ENCODE data around the gene TMC7. TPM values are rescaled to one million over a fixed set of nuclear protein-coding genes. Genes with fewer than 3 reads are reported as not detected.
A peak's percentile ranks its signal among the peaks of the same experiment; 100 is the strongest.
"Not testable (repeated sequence)": the region's sequence is repeated elsewhere in the genome, so short reads cannot be mapped to it uniquely, and the experiment has no call there.

Gene TMC7
- total RNA-seq, 1 donor from 2014 or later, result 5.0 TPM

DNA sequence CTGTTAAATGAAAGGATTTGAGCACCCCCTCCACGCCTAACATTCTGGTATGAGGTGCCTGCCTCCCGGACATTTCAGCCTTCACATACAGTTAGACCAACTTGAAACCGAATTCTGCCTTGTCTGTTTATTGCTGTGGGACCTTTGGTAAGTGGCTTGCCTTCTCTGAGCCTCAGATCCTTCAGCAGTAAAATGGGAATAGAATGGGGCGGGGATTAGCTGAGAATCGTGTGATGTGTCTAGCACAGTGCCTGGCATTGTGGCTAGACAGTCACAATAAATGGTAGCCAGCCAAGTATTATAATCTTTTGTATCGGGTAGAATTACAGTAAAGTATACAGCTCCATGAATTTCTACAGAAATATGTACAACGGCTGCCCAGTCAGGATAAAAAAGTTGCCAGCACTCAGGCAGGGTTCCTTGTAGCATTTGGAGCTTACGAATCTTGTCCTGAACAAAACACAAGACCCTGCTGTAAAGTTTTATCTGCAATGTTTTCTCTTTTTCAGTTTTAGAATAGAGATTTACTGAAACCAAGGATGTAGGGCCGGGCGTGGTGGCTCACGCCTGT, 786 bp downstream of the TMC7 start:
- Histone ChIP-seq H3K4me1 (peaks cover 6% of the 10 kb centered on the region), H3K27ac (peak overlapping the region; percentile 61), H3K36me3 (no peaks in the 10 kb centered on the region), H3K4me3 (peak overlapping the region; percentile 59), H3K27me3 (no peaks in the 10 kb centered on the region), H3K9me3 (no peaks in the 10 kb centered on the region)
- intact Hi-C loops (cut with DNase I), result no loop called here
- ATAC-seq, result no peak
- no peak for TF ChIP-seq CTCF (IDR thresholded peaks at IDR 0.05)
- DNase-seq, result no peak

DNA sequence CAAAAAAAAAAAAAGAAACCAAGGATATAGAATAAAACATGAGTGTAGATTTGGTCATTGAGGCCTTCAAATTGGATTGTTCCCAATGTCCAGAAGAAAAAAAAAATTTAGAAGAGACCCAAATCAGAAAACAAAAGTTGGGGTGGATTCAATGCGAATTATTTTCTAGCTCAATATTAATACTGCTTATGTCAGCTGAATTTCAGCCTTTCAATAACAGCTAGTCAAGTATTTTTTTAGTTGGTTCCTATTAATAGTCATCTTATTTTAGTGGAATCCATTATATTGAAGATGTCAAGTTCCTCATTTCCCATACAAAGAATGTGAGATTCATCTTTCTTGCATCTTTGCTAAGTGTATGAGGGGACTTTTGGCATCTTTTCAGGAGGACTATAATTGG, 1.5 kb downstream of the TMC7 start:
- DNase-seq; H3K36me3 ChIP-seq; intact Hi-C loops (cut with DNase I); H3K4me1 ChIP-seq; H3K9me3 ChIP-seq; H3K4me3 ChIP-seq; H3K27me3 ChIP-seq; H3K27ac ChIP-seq; ATAC-seq: not testable (repeated sequence)

- H3K27me3 ChIP-seq; H3K36me3 ChIP-seq; ATAC-seq; intact Hi-C loops (cut with DNase I); H3K4me1 ChIP-seq; H3K4me3 ChIP-seq; H3K27ac ChIP-seq; DNase-seq; H3K9me3 ChIP-seq: not testable (repeated sequence)
These were observed 8.0 kb downstream of the TMC7 start for GRCh38 chr16:18991731-18992130.

GRCh38 chr16:18993531-18993930, 9.8 kb downstream of the TMC7 start:
- H3K36me3 ChIP-seq; H3K4me3 ChIP-seq; DNase-seq; H3K27me3 ChIP-seq; H3K9me3 ChIP-seq; H3K27ac ChIP-seq; intact Hi-C loops (cut with DNase I); H3K4me1 ChIP-seq; ATAC-seq: not testable (repeated sequence)

DNA sequence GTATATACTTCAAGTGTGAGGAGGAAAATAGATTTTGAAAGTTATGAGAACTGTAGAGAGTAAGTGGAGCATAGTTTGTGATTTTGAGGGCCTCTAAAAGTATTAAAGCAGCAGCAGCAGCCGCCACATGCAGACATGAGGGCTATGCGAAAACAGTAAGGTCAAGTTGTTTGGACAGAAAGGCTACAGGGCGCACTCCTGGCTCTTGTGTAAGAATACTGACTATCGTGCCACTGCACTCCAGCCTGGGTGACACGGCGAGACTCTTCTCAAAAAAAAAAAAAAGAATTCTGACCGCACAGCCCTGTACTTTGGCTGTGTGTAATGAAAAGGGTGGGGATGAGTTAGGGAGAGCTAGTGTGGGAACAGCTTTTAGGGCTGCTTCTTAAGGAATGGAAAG, 10.4 kb downstream of the TMC7 start:
- H3K9me3 ChIP-seq; H3K36me3 ChIP-seq; H3K27me3 ChIP-seq; H3K4me1 ChIP-seq; H3K4me3 ChIP-seq; intact Hi-C loops (cut with DNase I): not testable (repeated sequence)
- peak; percentile 69 for DNase-seq
- peak overlapping the region; percentile 48 for H3K27ac ChIP-seq
- ATAC-seq, result peak; percentile 82

GRCh38 chr16:18995406-18995805, 11.7 kb downstream of the TMC7 start:
- DNase-seq, result peak; percentile 62
- H3K27ac ChIP-seq, result peak overlapping the region; percentile 48
- H3K4me1 ChIP-seq; H3K9me3 ChIP-seq; H3K4me3 ChIP-seq; H3K36me3 ChIP-seq; ATAC-seq; intact Hi-C loops (cut with DNase I); H3K27me3 ChIP-seq: not testable (repeated sequence)

DNA sequence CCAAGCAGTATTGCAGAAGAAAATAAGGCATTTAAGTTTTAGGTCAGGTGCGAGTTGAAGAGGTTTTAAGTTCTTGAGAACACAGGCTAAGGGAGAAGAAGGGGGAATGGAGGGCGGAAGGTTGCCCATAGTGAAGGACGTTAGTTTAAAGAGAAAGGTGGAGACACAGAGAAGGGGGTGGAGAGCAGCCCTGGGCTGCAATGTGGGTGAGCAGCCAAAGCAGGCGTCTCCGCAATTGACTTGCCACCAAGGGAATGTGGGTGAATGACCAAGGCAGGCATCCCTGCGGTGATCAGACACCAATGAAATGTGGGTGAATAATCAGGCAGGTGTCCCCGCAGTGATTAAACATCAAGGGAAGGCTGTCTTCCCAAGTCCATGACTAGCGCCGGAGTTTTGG, 12.8 kb downstream of the TMC7 start:
- peak overlapping the region; percentile 48 for H3K27ac ChIP-seq
- H3K36me3 ChIP-seq; intact Hi-C loops (cut with DNase I); ATAC-seq; H3K4me3 ChIP-seq; H3K9me3 ChIP-seq; H3K4me1 ChIP-seq; H3K27me3 ChIP-seq: not testable (repeated sequence)
- DNase-seq, result peak; percentile 68

GRCh38 chr16:18997001-18997400, 13.3 kb downstream of the TMC7 start:
- DNase-seq, result peak; percentile 40
- intact Hi-C loops (cut with DNase I); H3K4me1 ChIP-seq; H3K27me3 ChIP-seq; H3K4me3 ChIP-seq; ATAC-seq; H3K36me3 ChIP-seq; H3K9me3 ChIP-seq: not testable (repeated sequence)
- H3K27ac ChIP-seq, result peak overlapping the region; percentile 48

DNA sequence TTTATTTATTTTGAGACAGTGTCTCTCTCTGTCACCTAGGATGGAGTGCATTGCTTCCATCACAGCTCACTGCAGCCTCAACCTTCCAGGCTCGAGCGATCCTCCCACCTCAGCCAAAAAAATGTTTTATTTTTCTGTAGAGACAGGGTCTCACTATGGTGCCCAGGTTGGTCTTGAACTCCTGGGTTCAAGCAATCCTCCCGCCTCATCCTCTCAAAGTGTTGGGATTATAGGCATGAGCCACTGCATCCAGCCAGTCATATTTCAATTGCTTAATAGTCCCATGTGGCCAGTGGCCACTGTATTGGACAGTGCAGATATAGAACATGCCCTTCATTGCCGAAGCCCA, 15.3 kb downstream of the TMC7 start:
- Histone ChIP-seq H3K9me3 (no peaks in the 10 kb centered on the region), H3K27ac (peak overlapping the region; percentile 55), H3K27me3 (no peaks in the 10 kb centered on the region), H3K4me3 (no peak overlapping the region), H3K36me3 (no peaks in the 10 kb centered on the region), H3K4me1 (peaks cover 4% of the 10 kb centered on the region)
- no peak for ATAC-seq
- intact Hi-C loops (cut with DNase I), result no loop called here
- TF ChIP-seq CTCF (IDR thresholded peaks at IDR 0.05), result no peak
- no peak for DNase-seq

Data from upper lobe of right lung (tissue), 1 donor.